Endothelial cell of umbilical vein (primary cell): Measurements from ENCODE around the gene SKI. TPM values are rescaled to one million over a fixed set of nuclear protein-coding genes. Genes with fewer than 3 reads are reported as not detected.

Experiments
- BruUV-seq: library from RNA; stranded (reverse); fragments of 400-500 nt; replicated peaks from 2 replicates; lab custom pipeline; 2021; lab: Mats Ljungman, UMichigan
- CTCF ChIA-PET: fragments of 300-600, 350-600 bp; sonication (Branson Sonifier 250); formaldehyde crosslinking; loops from one replicate; lab custom pipeline; 2021; ENCODE audit warnings: antibody characterized with exemption, inconsistent platforms; lab: Charles Lee
- POLR2A ChIA-PET: fragments of 300-600, 350-600 bp; sonication (Branson Sonifier 250); formaldehyde crosslinking; loops from one replicate; lab custom pipeline; 2021; ENCODE audit warnings: antibody characterized with exemption, inconsistent platforms; lab: Charles Lee
- DNase-seq: peaks from one replicate; pipeline ENCODE4 v3.0.0-alpha.2; 2011; ENCODE audit warnings: low read depth, low spot score
- FAIRE-seq: peaks from 2 replicates; lab custom pipeline; 2011; peaks lifted over from hg19 to GRCh38; lab: Jason Lieb, UNC
- H2AFZ ChIP-seq: 2 replicates; pipeline ENCODE4 v1.6.0; 2012; ENCODE audit warnings: low read depth, low read length, control low read depth, inconsistent platforms
- H3K27ac ChIP-seq: 2 replicates; pipeline ENCODE4 v1.5.1; 2011; ENCODE audit warnings: low read depth, mild to moderate bottlenecking, control low read depth, low read length, moderate library complexity; ENCODE audit not compliant: insufficient read depth
- H3K27me3 ChIP-seq, 2 experiments: 2 replicates each; pipeline versions ENCODE4 v1.6.0 to v1.6.1; 2011; ENCODE audit warnings: low read length in 2 of 2, mixed read lengths in 1 of 2; ENCODE audit not compliant: control insufficient read depth in 2 of 2, insufficient read depth in 2 of 2
- H3K36me3 ChIP-seq, 2 experiments: 2 replicates in 1 of 2; 3 replicates in 1 of 2; pipeline ENCODE4 v1.5.1; 2011; ENCODE audit warnings: low read length in 2 of 2, mild to moderate bottlenecking in 1 of 2, moderate library complexity in 1 of 2; ENCODE audit not compliant: control insufficient read depth in 2 of 2, insufficient read depth in 2 of 2; ENCODE audit errors: extremely low read depth in 1 of 2
- H3K4me1 ChIP-seq: 3 replicates; pipeline ENCODE4 v1.5.1; 2011; ENCODE audit warnings: mild to moderate bottlenecking, low read length; ENCODE audit not compliant: control insufficient read depth, insufficient read depth; ENCODE audit errors: extremely low read depth
- H3K4me2 ChIP-seq: 2 replicates; pipeline ENCODE4 v1.6.1; 2011; ENCODE audit warnings: low read length, control low read depth, mixed read lengths; ENCODE audit not compliant: insufficient read depth
- H3K4me3 ChIP-seq, 3 experiments: fragments of 200-600 bp in 1 of 3; sonication (generic), shearing (Covaris generic) in 1 of 3; replicated peaks in 1 of 3; 2 replicates each; pipeline ENCODE4 v1.5.1; 2011 to 2016; ENCODE audit warnings: control low read depth in 3 of 3, low read length in 3 of 3, mild to moderate bottlenecking in 2 of 3, inconsistent platforms in 1 of 3, low read depth in 1 of 3, moderate library complexity in 1 of 3; ENCODE audit not compliant: insufficient read depth in 1 of 3
- H3K79me2 ChIP-seq: 2 replicates; pipeline ENCODE4 v1.6.0; 2012; ENCODE audit warnings: low read length, inconsistent platforms; ENCODE audit not compliant: control insufficient read depth, insufficient read depth
- H3K9ac ChIP-seq: replicated peaks from 2 replicates; pipeline ENCODE3; 2011; ENCODE audit warnings: low read length, control low read depth; ENCODE audit not compliant: insufficient read depth; ENCODE audit errors: extremely low read depth
- H3K9me1 ChIP-seq: replicated peaks from 3 replicates; pipeline ENCODE4 v1.6.0; 2011; ENCODE audit warnings: mild to moderate bottlenecking, low read length; ENCODE audit not compliant: control insufficient read depth, insufficient read depth; ENCODE audit errors: extremely low read depth
- H3K9me3 ChIP-seq: replicated peaks from 2 replicates; pipeline ENCODE4 v1.5.1; 2012; ENCODE audit warnings: low read length, inconsistent platforms; ENCODE audit not compliant: control insufficient read depth, insufficient read depth
- H4K20me1 ChIP-seq: replicated peaks from 2 replicates; pipeline ENCODE3; 2011; ENCODE audit warnings: mild to moderate bottlenecking, low read length; ENCODE audit not compliant: control insufficient read depth, insufficient read depth; ENCODE audit errors: extremely low read depth
- EZH2 ChIP-seq: IDR thresholded peaks from 2 replicates; pipeline ENCODE4 v1.6.1; 2012; ENCODE audit warnings: borderline replicate concordance, low read depth, mild to moderate bottlenecking, moderate library complexity, low read length, inconsistent platforms; ENCODE audit not compliant: severe bottlenecking
- JUN ChIP-seq: IDR thresholded peaks from 2 replicates; pipeline ENCODE4 v1.6.1; 2011; ENCODE audit warnings: borderline replicate concordance, low read depth; ENCODE audit not compliant: insufficient read length, insufficient read depth
- MAX ChIP-seq: IDR thresholded peaks from 2 replicates; pipeline ENCODE4 v1.6.1; 2011; ENCODE audit not compliant: insufficient read depth, insufficient read length
- MYC ChIP-seq: IDR thresholded peaks from one replicate; pipeline ENCODE4 v1.6.1; 2011; ENCODE audit warnings: mild to moderate bottlenecking, low read depth, low read length
- POLR2A ChIP-seq: IDR thresholded peaks from 2 replicates; pipeline ENCODE4 v1.6.1; 2012; ENCODE audit warnings: low read depth, mild to moderate bottlenecking, control low read depth, low read length
- POLR2AphosphoS5 ChIP-seq: IDR thresholded peaks from 2 replicates; pipeline ENCODE4 v1.6.1; 2012; ENCODE audit warnings: low read depth, mild to moderate bottlenecking, control low read depth, low read length, moderate library complexity; ENCODE audit not compliant: insufficient read depth
- dilution Hi-C: fragments of 300-500 bp; cut with MboI; formaldehyde crosslinking; loops from one replicate; pipeline ENCODE4 v1.15.0; 2019; ENCODE audit warnings: low sequenced_read_pairs; ENCODE audit not compliant: extremely low pct_ligation_motif_present
- intact Hi-C: fragments of 100-400 bp; cut with micrococcal nuclease; formaldehyde crosslinking; loops from one replicate; pipeline ENCODE4 v1.10.0; 2022
- polyA plus RNA-seq, 4 experiments: library from polyadenylated mRNA; depleted of rRNA in 3 of 4; stranded (reverse) in 3 of 4; unstranded in 1 of 4; fragments of >200 nt; gene quantifications; 2 replicates each; pipeline versions ENCODE4 v1.2.1 to v1.2.3, GENCODE V29; 2011 to 2012; ENCODE audit warnings: missing spikeins in 1 of 4
- total RNA-seq: library from RNA; stranded (reverse); gene quantifications from 2 replicates; pipeline ENCODE4 v1.2.3, GENCODE V29; 2021

Gene SKI
- total and polyA plus RNA-seq, 2 donors (not counting 3 experiments of a cell fraction or from before 2014, with no cell fraction given), result 11.6 to 80.3 TPM

- BruUV-seq, result no TSS peak
- Histone ChIP-seq H3K4me1 (peaks cover 7% of the 10 kb centered on the region), H3K27me3 (no peaks in the 10 kb centered on the region), H2AFZ (no peak overlapping the region), H3K79me2 (no peaks in the 10 kb centered on the region), H3K36me3 (peaks cover 4 to 22% of the 10 kb centered on the region in 2 experiments), H3K4me3 (no peak overlapping the region), H4K20me1 (no peaks in the 10 kb centered on the region), H3K27ac (no peak overlapping the region), H3K9me3 (no peaks in the 10 kb centered on the region), H3K9me1 (no peaks in the 10 kb centered on the region), H3K4me2 (no peak overlapping the region), H3K9ac (no peak overlapping the region)
- intact Hi-C loops, result loop anchor here (5.0 kb wide), 3 partner anchors 72 to 113 kb away; no protein-coding TSS in a partner anchor
- TF ChIP-seq MAX, result no peak
- TF ChIP-seq EZH2, result no peak
- no peak for TF ChIP-seq POLR2A
- no peak for TF ChIP-seq JUN
- no peak for TF ChIP-seq MYC
- TF ChIP-seq POLR2AphosphoS5, result no peak
- CTCF ChIA-PET, result interaction anchor here (0.6 to 6.8 kb wide), 10 partner anchors 9 to 116 kb away, joined by 3 to 51 read pairs (median 6); partner anchors contain the start of gene FAAP20
- DNase-seq (no peak), FAIRE-seq (no peak)
- dilution Hi-C loops, result no loop called here
- POLR2A ChIA-PET, result interaction anchor here (1.1 kb wide), 1 partner anchor 81 kb away, joined by 4 read pairs; no protein-coding TSS in a partner anchor
Observed at GRCh38 chr1:2310332-2311183, 82.4 kb downstream of the SKI start.
